Breast epithelium (tissue), 3 donors: ENCODE measurements around the gene CAMK2A.

Source experiments
- POLR2A ChIP-seq: fragments of 450-650 bp; IDR thresholded peaks from one replicate; pipeline ENCODE4 v1.6.1; 2016; ENCODE audit warnings: antibody characterized with exemption, mild to moderate bottlenecking, moderate library complexity
- POLR2AphosphoS5 ChIP-seq, 3 donors: sonication (generic); formaldehyde crosslinking; IDR thresholded peaks; one replicate each; pipeline ENCODE4 v1.6.1; 2017; ENCODE audit warnings: antibody characterized with exemption in 3 of 3
- TF ChIP-seq, protein P1 (sequence below), 3 donors: fragments of 450-650 bp; IDR thresholded peaks; one replicate each; pipeline ENCODE4 v1.5.1; 2016 to 2017; ENCODE audit warnings: antibody characterized with exemption in 3 of 3, mild to moderate bottlenecking in 3 of 3, moderate library complexity in 3 of 3

DNA sequence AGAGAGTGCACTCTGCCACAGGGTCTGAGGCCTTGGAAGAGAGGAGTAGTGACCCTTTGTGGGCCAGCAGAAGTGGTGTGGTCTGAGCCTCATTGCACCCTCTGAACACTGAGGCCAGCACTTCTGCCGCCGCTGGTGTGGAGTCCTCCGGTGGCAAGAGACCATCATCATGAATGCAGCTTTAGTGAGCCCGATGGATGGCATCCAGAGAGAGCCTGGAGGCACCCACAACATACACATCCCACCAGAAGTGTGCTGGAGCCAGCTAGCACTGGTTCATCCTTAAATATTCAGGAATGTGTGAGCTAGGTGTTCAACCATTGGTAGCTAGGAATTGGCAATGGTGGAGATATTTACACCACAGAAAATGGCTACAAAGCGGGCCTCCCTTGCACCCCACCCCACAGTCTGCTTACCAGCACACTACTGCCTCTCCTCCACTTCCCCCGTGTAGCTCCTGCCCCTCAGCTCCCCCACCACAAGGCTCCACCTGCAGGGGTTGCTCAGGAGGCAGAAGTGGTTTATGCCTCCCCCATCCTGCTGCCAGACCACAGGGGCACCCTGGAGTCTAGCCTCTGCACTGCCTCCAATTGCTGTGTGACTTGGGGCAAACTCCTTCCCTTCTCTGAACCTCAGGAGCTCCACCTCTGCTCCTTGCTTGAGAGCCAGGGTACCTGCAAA is 83.3 kb downstream of the CAMK2A start:
- TF ChIP-seq, protein P1, sequence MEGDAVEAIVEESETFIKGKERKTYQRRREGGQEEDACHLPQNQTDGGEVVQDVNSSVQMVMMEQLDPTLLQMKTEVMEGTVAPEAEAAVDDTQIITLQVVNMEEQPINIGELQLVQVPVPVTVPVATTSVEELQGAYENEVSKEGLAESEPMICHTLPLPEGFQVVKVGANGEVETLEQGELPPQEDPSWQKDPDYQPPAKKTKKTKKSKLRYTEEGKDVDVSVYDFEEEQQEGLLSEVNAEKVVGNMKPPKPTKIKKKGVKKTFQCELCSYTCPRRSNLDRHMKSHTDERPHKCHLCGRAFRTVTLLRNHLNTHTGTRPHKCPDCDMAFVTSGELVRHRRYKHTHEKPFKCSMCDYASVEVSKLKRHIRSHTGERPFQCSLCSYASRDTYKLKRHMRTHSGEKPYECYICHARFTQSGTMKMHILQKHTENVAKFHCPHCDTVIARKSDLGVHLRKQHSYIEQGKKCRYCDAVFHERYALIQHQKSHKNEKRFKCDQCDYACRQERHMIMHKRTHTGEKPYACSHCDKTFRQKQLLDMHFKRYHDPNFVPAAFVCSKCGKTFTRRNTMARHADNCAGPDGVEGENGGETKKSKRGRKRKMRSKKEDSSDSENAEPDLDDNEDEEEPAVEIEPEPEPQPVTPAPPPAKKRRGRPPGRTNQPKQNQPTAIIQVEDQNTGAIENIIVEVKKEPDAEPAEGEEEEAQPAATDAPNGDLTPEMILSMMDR (IDR thresholded peaks at IDR 0.05): no peak
- TF ChIP-seq POLR2A (no peak), POLR2AphosphoS5 (IDR thresholded peaks at IDR 0.05) (no peak)
